Activated CD4-positive, alpha-beta T cell treated with anti-CD3 and anti-CD28 coated beads, Interleukin-2, amount 50 U/mL, for 1 hour (primary cell): ENCODE measurements around the gene DARS2.
"Not testable (repeated sequence)": the region's sequence is repeated elsewhere in the genome, so short reads cannot be mapped to it uniquely, and the experiment has no call there.

Source experiments
- DNase-seq: peaks from one replicate; pipeline ENCODE4 v3.0.0-alpha.2; 2020

The DARS2 gene

GRCh38 chr1:173824315-173825081 is at the start of gene DARS2, which contains the start of gene CENPL:
TSS of gene DARS2 (plus strand) at chr1:173824673. CDS start at chr1:173825230, 557 bp downstream.
TSS of gene CENPL (minus strand) at chr1:173824883. CDS start at chr1:173811299, 13,584 bp downstream.
- DNase-seq, result peak; percentile 86

GRCh38 chr1:173775578-173776226 is 48.8 kb upstream of the DARS2 start:
- DNase-seq, result no peak

GRCh38 chr1:173779936-173780335 is 44.5 kb upstream of the DARS2 start:
- DNase-seq, result no peak

GRCh38 chr1:173784997-173785396 is 39.5 kb upstream of the DARS2 start:
- no peak for DNase-seq

- DNase-seq, result no peak
These were observed 34.6 kb upstream of the DARS2 start for GRCh38 chr1:173789841-173790240.

GRCh38 chr1:173798078-173798477 is 26.4 kb upstream of the DARS2 start:
- no peak for DNase-seq

- DNase-seq, result not testable (repeated sequence)
These were observed 24.5 kb upstream of the DARS2 start for GRCh38 chr1:173799995-173800394.

- no peak for DNase-seq
These were observed 21.5 kb upstream of the DARS2 start for GRCh38 chr1:173802961-173803360.

GRCh38 chr1:173813654-173814053 is 10.8 kb upstream of the DARS2 start:
- DNase-seq, result not testable (repeated sequence)

GRCh38 chr1:173818459-173818858 is 6.0 kb upstream of the DARS2 start:
- DNase-seq, result no peak

- no peak for DNase-seq
These were observed 2.8 kb upstream of the DARS2 start for GRCh38 chr1:173821680-173822079.

GRCh38 chr1:173823781-173824314 is 625 bp upstream of the DARS2 start:
- no peak for DNase-seq

GRCh38 chr1:173827611-173828010 is 3.1 kb downstream of the DARS2 start:
- DNase-seq, result no peak

- DNase-seq, result no peak
These were observed 8.3 kb downstream of the DARS2 start for GRCh38 chr1:173832748-173833147.

- DNase-seq, result no peak
These were observed 27.6 kb downstream of the DARS2 start for GRCh38 chr1:173852105-173852504.

GRCh38 chr1:173853074-173853473 is 28.6 kb downstream of the DARS2 start:
- no peak for DNase-seq

- no peak for DNase-seq
These were observed 31.5 kb downstream of the DARS2 start for GRCh38 chr1:173856014-173856413.

GRCh38 chr1:173856903-173857302 is 32.4 kb downstream of the DARS2 start:
- DNase-seq, result no peak

- no peak for DNase-seq
These were observed 33.0 kb downstream of the DARS2 start for GRCh38 chr1:173857363-173857917.

GRCh38 chr1:173859547-173859946 is 35.1 kb downstream of the DARS2 start:
- DNase-seq, result not testable (repeated sequence)

- no peak for DNase-seq
These were observed 35.6 kb downstream of the DARS2 start for GRCh38 chr1:173860065-173860464.

GRCh38 chr1:173861731-173862145 is 37.3 kb downstream of the DARS2 start:
- DNase-seq, result no peak

GRCh38 chr1:173862146-173862768 is 37.8 kb downstream of the DARS2 start:
- not testable (repeated sequence) for DNase-seq
